AG10803 (cell line): ENCODE results near the gene KCNN3.

ENCODE experiments used
- DNase-seq: peaks from one replicate; pipeline ENCODE4 v3.0.0; 2010; ENCODE audit warnings: low read depth
- H3K4me3 ChIP-seq: 2 replicates; pipeline ENCODE4 v1.5.1; 2011; ENCODE audit warnings: mild to moderate bottlenecking, low read length, control low read depth
- CTCF ChIP-seq: conservative IDR thresholded peaks from 2 replicates; pipeline ENCODE4 v1.5.1; 2011; ENCODE audit warnings: mild to moderate bottlenecking, low read length, control low read depth, inconsistent platforms

KCNN3 gene

GRCh38 chr1:154726896-154727753 is 143.0 kb downstream of the KCNN3 start:
- no peak for TF ChIP-seq CTCF
- H3K4me3 ChIP-seq, result no peak overlapping the region

GRCh38 chr1:154726443-154726842 is 143.6 kb downstream of the KCNN3 start:
- DNase-seq, result no peak
- no peak for TF ChIP-seq CTCF
- H3K4me3 ChIP-seq, result no peak overlapping the region

More at GRCh38 chr1:154726896-154727753, 143.0 kb downstream of the KCNN3 start:
- DNase-seq, result no peak

GRCh38 chr1:154725865-154726264 is 144.2 kb downstream of the KCNN3 start:
- H3K4me3 ChIP-seq, result no peak overlapping the region
- DNase-seq, result no peak
- no peak for TF ChIP-seq CTCF

GRCh38 chr1:154720328-154721297 is 149.5 kb downstream of the KCNN3 start:
- H3K4me3 ChIP-seq, result no peak overlapping the region
- no peak for TF ChIP-seq CTCF
- DNase-seq, result peak; percentile 18

- no peak for TF ChIP-seq CTCF
- H3K4me3 ChIP-seq, result no peak overlapping the region
- no peak for DNase-seq
Measured at GRCh38 chr1:154719586-154720327, 150.3 kb downstream of the KCNN3 start.

GRCh38 chr1:154718566-154718965 is 151.5 kb downstream of the KCNN3 start:
- no peak overlapping the region for H3K4me3 ChIP-seq
- DNase-seq, result no peak
- TF ChIP-seq CTCF, result no peak
